Measurements from ENCODE around the gene SGPL1.

Gene SGPL1

DNA sequence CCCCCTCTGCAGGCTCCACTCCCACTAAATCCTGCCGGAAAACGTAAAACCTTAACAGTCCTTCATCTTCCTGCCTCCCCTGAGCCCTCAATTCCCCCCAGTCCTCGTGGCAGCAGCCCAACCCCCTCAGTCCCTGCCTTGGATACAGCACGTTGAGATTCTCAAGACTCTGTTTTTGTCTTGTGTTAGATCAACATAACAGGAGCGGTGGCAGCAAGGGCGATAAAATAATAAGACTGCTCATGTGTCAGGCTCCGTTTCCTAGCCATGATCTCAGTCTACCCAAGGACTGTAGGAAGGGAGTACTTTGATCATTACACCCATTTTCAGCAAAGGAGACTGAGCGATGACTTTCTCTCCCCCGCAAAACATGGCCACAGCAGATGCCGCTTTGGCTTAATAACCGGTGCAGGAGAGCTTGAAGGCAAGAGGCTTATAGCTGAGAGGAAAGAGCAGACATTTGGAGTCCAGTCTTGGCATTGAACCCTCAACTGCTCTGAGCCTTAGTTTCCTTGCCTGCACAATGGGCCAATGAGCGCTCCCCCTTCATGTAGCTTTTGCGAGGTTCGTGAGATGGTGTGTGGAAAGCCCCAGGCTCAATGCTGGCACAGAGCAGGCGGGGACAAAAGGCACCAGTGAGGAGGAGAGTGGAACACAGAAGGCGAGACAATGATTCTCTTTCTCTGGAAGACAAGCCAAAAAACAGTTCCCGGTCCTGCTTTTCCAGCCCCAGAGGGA lies 114.7 kb downstream of the SGPL1 start:
- H3K27ac Mint-ChIP-seq = no peak overlapping the region
- H3K4me3 Mint-ChIP-seq = no peak overlapping the region
- H3K4me1 Mint-ChIP-seq (ENCODE audit: low read depth) = no peaks in the 10 kb centered on the region
- H3K27me3 Mint-ChIP-seq = peaks cover under 1% of the 10 kb centered on the region
- no peaks in the 10 kb centered on the region for H3K36me3 Mint-ChIP-seq (ENCODE audit: low read depth)
- no peaks in the 10 kb centered on the region for H3K9me3 Mint-ChIP-seq

Measured in stimulated activated naive CD8-positive, alpha-beta T cell treated with anti-CD3 and anti-CD28 coated beads, Interleukin-15, Interleukin-2, amounts not matched to agents 100 ng/mL and 50 ng/mL, for 24 hours (primary cell).